Measurements from ENCODE around the gene SOBP. TPM values are rescaled to one million over a fixed set of nuclear protein-coding genes. Genes with fewer than 3 reads are reported as not detected.
A peak's percentile ranks its signal among the peaks of the same experiment; 100 is the strongest.

The SOBP gene
- total RNA-seq, 4 donors from 2014 or later, result 3.8 to 32.5 (median 19.4) TPM

DNA sequence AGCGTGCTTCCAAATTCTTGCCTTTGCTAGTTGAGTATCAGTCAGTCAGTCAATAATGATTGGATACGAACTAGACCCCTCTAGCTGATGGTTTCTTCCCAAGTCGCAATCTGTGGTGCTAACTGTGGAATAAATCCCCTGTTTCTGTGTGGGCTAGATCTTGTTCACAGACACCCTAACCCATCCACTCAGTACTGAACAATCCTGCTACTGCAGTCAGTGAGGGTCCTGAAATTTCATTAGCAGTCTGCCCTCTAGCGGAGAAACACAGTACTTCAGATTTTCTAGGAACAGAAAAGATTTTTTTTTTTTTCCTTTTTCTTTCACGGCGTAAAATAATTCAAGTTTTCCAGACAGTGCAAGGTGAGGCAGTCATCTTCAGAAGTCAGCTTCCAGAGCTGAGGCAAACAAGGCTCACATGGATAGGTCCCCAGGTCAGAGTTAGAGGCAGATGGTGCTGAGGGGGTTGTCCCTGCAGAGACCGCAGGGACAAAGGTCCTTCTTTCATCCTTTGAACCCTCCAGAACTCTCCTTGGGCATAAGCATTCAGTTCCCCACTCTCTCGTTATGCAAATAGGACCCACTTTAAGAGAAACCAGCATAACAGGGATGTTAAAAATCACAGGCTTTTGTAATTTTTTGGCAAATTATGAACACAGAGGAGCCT is 214.6 kb downstream of the SOBP start:
- no peaks in the 10 kb centered on the region for H3K36me3 ChIP-seq
- in situ Hi-C loops (cut with MboI; ENCODE audit: low sequenced_read_pairs in 4 of 4), result loop anchor here in 1 of 4 donors (25.0 kb wide), 1 partner anchor 392 kb away; no protein-coding TSS in a partner anchor
- H3K27ac ChIP-seq, result no peak overlapping the region
- ATAC-seq, result peak; percentile 29 to 67
- H3K27me3 ChIP-seq, result no peaks in the 10 kb centered on the region
- DNase-seq, result no peak
- no peaks in the 10 kb centered on the region for H3K9me3 ChIP-seq
- intact Hi-C loops (cut with DNase I; ENCODE audit: low total_unique reads), result loop anchor here (1.0 to 10.0 kb wide), 2 partner anchors 29 to 390 kb away; no protein-coding TSS in a partner anchor
- no peaks in the 10 kb centered on the region for H3K4me1 ChIP-seq
- H3K4me3 ChIP-seq, result no peak overlapping the region
- TF ChIP-seq POLR2A (IDR thresholded peaks at IDR 0.05) (no peak), CTCF (IDR thresholded peaks at IDR 0.05 in 4 of 5, conservative IDR thresholded peaks at IDR 0.05 in 1 of 5) (peak; percentile 76 to 88 (median 78))

DNA sequence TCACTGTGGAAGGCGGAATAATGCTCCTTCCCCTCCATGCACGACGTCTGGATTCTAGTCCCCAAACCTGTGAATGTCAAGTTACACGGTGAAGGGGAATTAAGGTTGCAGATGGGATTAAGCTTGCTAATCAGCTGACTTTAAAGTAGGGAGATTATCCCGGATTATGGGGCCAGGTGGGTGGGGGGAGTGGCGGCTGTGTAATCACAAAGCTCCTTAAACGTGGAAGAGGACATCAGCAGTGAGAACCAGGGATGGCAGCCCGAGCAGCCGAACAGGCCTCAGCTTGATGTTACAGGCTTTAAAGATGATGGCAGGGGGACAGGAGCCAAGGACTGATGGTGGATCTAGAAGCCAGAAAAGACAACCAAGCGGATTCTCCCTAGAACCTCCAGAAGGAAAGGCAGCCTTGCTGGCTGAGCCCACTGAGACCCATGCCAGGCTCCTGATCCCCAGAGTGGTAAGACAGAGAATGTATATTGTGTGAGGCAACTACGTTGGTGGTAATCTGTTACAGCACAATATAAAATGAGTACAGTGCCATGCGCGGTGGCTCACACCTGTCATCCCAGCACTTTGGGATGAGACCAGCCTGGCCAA is 216.7 kb downstream of the SOBP start:
- H3K4me1 ChIP-seq, result no peaks in the 10 kb centered on the region
- ATAC-seq, result no peak
- H3K4me3 ChIP-seq, result no peak overlapping the region
- no peak for DNase-seq
- intact Hi-C loops (cut with DNase I; ENCODE audit: low total_unique reads) (loop anchor here (10.0 kb wide), 1 partner anchor 392 kb away; no protein-coding TSS in a partner anchor), in situ Hi-C loops (cut with MboI; ENCODE audit: low sequenced_read_pairs in 4 of 4) (loop anchor here in 1 of 4 donors (25.0 kb wide), 1 partner anchor 394 kb away; no protein-coding TSS in a partner anchor)
- H3K27ac ChIP-seq, result no peak overlapping the region
- no peaks in the 10 kb centered on the region for H3K9me3 ChIP-seq
- no peak for TF ChIP-seq POLR2A (IDR thresholded peaks at IDR 0.05)
- TF ChIP-seq CTCF (IDR thresholded peaks at IDR 0.05 in 4 of 5, conservative IDR thresholded peaks at IDR 0.05 in 1 of 5), result no peak
- no peaks in the 10 kb centered on the region for H3K27me3 ChIP-seq
- no peaks in the 10 kb centered on the region for H3K36me3 ChIP-seq

DNA sequence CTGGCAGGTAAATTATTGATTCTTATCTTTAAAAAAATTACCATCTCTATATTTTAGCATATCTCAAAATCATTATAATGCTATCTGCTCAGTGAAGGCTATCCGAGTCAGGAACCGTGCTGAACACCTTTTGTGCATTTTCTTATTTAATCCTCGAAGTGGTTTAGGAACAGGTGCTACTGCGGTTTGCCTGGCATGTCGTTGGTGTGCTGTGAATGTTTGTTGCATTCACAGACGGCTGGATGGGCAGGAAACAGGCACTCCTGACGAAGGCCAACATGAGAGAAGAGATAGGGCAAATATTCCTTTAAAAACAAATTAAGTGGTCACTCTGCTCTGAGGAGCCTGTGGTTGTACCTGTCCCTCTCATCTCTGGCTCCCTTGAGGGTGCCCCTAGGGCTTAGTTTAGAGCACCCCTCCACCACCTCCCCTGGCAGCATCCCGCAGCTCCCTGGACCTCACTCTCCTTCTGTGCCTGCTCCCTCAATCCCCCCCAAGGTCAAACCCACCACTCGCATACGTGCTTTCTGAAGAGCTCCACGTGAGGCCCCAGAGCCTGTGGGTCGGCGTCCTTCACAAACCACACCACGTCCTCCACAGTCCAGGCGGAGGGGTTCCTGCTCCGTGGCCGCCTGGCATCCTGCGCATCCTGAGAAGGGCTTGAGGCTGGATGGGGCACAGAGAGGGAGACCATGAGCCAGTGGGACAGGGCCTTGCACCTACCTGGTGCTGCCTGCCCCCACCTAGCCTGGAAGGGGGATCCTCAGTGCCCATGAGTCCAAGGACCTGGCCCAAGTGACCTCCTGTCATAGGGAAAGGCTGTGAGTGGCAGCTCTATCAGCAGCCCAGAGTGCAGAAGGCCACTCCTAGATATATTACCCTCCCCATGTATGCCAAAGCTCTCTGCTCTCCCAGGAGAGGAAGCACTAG is 217.7 kb downstream of the SOBP start:
- Histone ChIP-seq H3K27ac (no peak overlapping the region), H3K4me1 (no peaks in the 10 kb centered on the region), H3K36me3 (no peaks in the 10 kb centered on the region), H3K4me3 (no peak overlapping the region), H3K27me3 (no peaks in the 10 kb centered on the region), H3K9me3 (no peaks in the 10 kb centered on the region)
- intact Hi-C loops (cut with DNase I; ENCODE audit: low total_unique reads), result loop anchor here (10.0 kb wide), 1 partner anchor 393 kb away; no protein-coding TSS in a partner anchor
- ATAC-seq (no peak), DNase-seq (no peak)
- no peak for TF ChIP-seq CTCF (IDR thresholded peaks at IDR 0.05 in 4 of 5, conservative IDR thresholded peaks at IDR 0.05 in 1 of 5)
- in situ Hi-C loops (cut with MboI; ENCODE audit: low sequenced_read_pairs in 4 of 4), result loop anchor here in 1 of 4 donors (25.0 kb wide), 1 partner anchor 395 kb away; no protein-coding TSS in a partner anchor

DNA sequence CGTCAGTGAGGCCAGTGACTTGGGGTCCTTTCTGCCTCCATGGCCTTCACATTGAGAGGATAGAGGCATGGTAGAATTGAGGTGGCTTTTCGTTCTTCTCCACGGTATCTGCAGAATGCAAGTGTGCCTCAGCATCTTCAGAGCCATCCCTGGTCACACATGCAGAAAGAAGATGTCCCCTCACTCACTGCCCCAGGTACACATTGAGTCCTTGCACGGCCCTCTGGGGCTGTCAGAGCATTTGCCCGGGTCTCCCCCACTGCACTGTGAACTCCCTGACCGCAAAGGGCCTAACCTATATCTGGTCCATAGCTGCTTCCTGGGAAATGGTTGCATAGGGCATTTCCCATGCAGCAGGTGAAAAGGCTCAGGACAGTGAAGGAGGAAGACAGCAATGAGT is 218.5 kb downstream of the SOBP start:
- Histone ChIP-seq H3K27ac (no peak overlapping the region), H3K36me3 (no peaks in the 10 kb centered on the region), H3K27me3 (no peaks in the 10 kb centered on the region), H3K4me1 (peaks cover 0 to 8% of the 10 kb centered on the region in 2 donors), H3K4me3 (no peak overlapping the region), H3K9me3 (no peaks in the 10 kb centered on the region)
- TF ChIP-seq POLR2A (IDR thresholded peaks at IDR 0.05) (no peak), CTCF (IDR thresholded peaks at IDR 0.05 in 4 of 5, conservative IDR thresholded peaks at IDR 0.05 in 1 of 5) (no peak)
- no peak for ATAC-seq
- in situ Hi-C loops (cut with MboI; ENCODE audit: low sequenced_read_pairs in 4 of 4) (loop anchor here in 1 of 4 donors (25.0 kb wide), 1 partner anchor 396 kb away; no protein-coding TSS in a partner anchor), intact Hi-C loops (cut with DNase I; ENCODE audit: low total_unique reads) (loop anchor here (10.0 kb wide), 1 partner anchor 394 kb away; no protein-coding TSS in a partner anchor)
- no peak for DNase-seq

All from gastrocnemius medialis (tissue), 4 donors.